PC-3 (cell line): Measurements from ENCODE around the gene MDH1.

Experiments
- CTCF ChIP-seq: fragments of 300-600 bp; sonication (generic); conservative IDR thresholded peaks from 2 replicates; pipeline ENCODE4 v1.5.1; 2017; ENCODE audit warnings: antibody characterized with exemption, low read depth, mild to moderate bottlenecking, low read length
- EZH2 ChIP-seq: fragments of 300-600 bp; sonication (generic); IDR thresholded peaks from one replicate; pipeline ENCODE4 v1.6.1; 2017; ENCODE audit warnings: antibody characterized with exemption, mild to moderate bottlenecking, low read length; ENCODE audit not compliant: unreplicated experiment

GRCh38 chr2:63555299-63555698, 33.5 kb upstream of the MDH1 start:
- TF ChIP-seq CTCF (no peak), EZH2 (no peak)
